ENCODE data around the gene CD27. TPM values are rescaled to one million over a fixed set of nuclear protein-coding genes. Genes with fewer than 3 reads are reported as not detected.
A peak's percentile ranks its signal among the peaks of the same experiment; 100 is the strongest.
"Not testable (repeated sequence)": the region's sequence is repeated elsewhere in the genome, so short reads cannot be mapped to it uniquely, and the experiment has no call there.

Gene CD27
- total RNA-seq, 1 donor, result not detected

- Histone ChIP-seq H2AFZ (ENCODE audit: low read length) (no peak overlapping the region), H3K4me1 (ENCODE audit: insufficient read depth, low read length) (peaks cover 35% of the 10 kb centered on the region), H3K27ac (ENCODE audit: low read depth, low read length) (no peak overlapping the region), H3K9me3 (ENCODE audit: low read depth, low read length) (no peaks in the 10 kb centered on the region), H3K36me3 (ENCODE audit: insufficient read depth, low read length) (no peaks in the 10 kb centered on the region), H3K4me3 (ENCODE audit: insufficient read depth, low read length) (no peak overlapping the region), H3K79me2 (ENCODE audit: insufficient read depth, low read length) (peaks cover 29% of the 10 kb centered on the region), H3K27me3 (ENCODE audit: insufficient read depth, low read length) (no peaks in the 10 kb centered on the region), H4K20me1 (ENCODE audit: insufficient read depth, low read length) (peaks cover 10% of the 10 kb centered on the region), H3K4me2 (ENCODE audit: insufficient read depth, low read length) (no peak overlapping the region)
- DNase-seq (ENCODE audit: insufficient read length, low spot score, missing footprints), result peak; percentile 91
- no peak for TF ChIP-seq CTCF (IDR thresholded peaks at IDR 0.05; ENCODE audit: extremely low read depth, low read depth, low read length)
These were observed 27.2 kb downstream of the CD27 start for GRCh38 chr12:6471989-6472360.

- no peaks in the 10 kb centered on the region for H3K27me3 ChIP-seq (ENCODE audit: insufficient read depth, low read length)
- H3K9me3 ChIP-seq (ENCODE audit: low read depth, low read length), result no peaks in the 10 kb centered on the region
- H3K27ac ChIP-seq (ENCODE audit: low read depth, low read length), result no peak overlapping the region
These were observed 27.7 kb downstream of the CD27 start for GRCh38 chr12:6472491-6472890.

GRCh38 chr12:6475233-6475975, 30.6 kb downstream of the CD27 start:
- H4K20me1 ChIP-seq (ENCODE audit: insufficient read depth, low read length); H3K27me3 ChIP-seq (ENCODE audit: insufficient read depth, low read length); H2AFZ ChIP-seq (ENCODE audit: low read length); DNase-seq (ENCODE audit: insufficient read length, low spot score, missing footprints); H3K27ac ChIP-seq (ENCODE audit: low read depth, low read length); H3K79me2 ChIP-seq (ENCODE audit: insufficient read depth, low read length); H3K4me2 ChIP-seq (ENCODE audit: insufficient read depth, low read length); H3K9me3 ChIP-seq (ENCODE audit: low read depth, low read length); H3K4me3 ChIP-seq (ENCODE audit: insufficient read depth, low read length); H3K36me3 ChIP-seq (ENCODE audit: insufficient read depth, low read length): not testable (repeated sequence)
- H3K4me1 ChIP-seq (ENCODE audit: insufficient read depth, low read length), result peaks cover 13% of the 10 kb centered on the region

More at GRCh38 chr12:6472491-6472890, 27.7 kb downstream of the CD27 start:
- Histone ChIP-seq H3K79me2 (ENCODE audit: insufficient read depth, low read length) (peaks cover 29% of the 10 kb centered on the region), H2AFZ (ENCODE audit: low read length) (no peak overlapping the region), H3K4me1 (ENCODE audit: insufficient read depth, low read length) (peaks cover 35% of the 10 kb centered on the region), H3K4me2 (ENCODE audit: insufficient read depth, low read length) (no peak overlapping the region), H3K4me3 (ENCODE audit: insufficient read depth, low read length) (no peak overlapping the region), H4K20me1 (ENCODE audit: insufficient read depth, low read length) (peaks cover 10% of the 10 kb centered on the region), H3K36me3 (ENCODE audit: insufficient read depth, low read length) (no peaks in the 10 kb centered on the region)
- TF ChIP-seq CTCF (IDR thresholded peaks at IDR 0.05; ENCODE audit: extremely low read depth, low read depth, low read length), result no peak
- no peak for DNase-seq (ENCODE audit: insufficient read length, low spot score, missing footprints)

- TF ChIP-seq CTCF (IDR thresholded peaks at IDR 0.05; ENCODE audit: extremely low read depth, low read depth, low read length), result no peak
- no peaks in the 10 kb centered on the region for H3K9me3 ChIP-seq (ENCODE audit: low read depth, low read length)
- peak overlapping the region; percentile 33 for H3K4me2 ChIP-seq (ENCODE audit: insufficient read depth, low read length)
- peaks cover 5% of the 10 kb centered on the region for H3K27me3 ChIP-seq (ENCODE audit: insufficient read depth, low read length)
- H3K36me3 ChIP-seq (ENCODE audit: insufficient read depth, low read length), result no peaks in the 10 kb centered on the region
- no peak overlapping the region for H3K4me3 ChIP-seq (ENCODE audit: insufficient read depth, low read length)
- H4K20me1 ChIP-seq (ENCODE audit: insufficient read depth, low read length), result no peaks in the 10 kb centered on the region
- no peaks in the 10 kb centered on the region for H3K79me2 ChIP-seq (ENCODE audit: insufficient read depth, low read length)
- H2AFZ ChIP-seq (ENCODE audit: low read length), result no peak overlapping the region
- DNase-seq (ENCODE audit: insufficient read length, low spot score, missing footprints), result peak; percentile 93
- H3K4me1 ChIP-seq (ENCODE audit: insufficient read depth, low read length), result peaks cover 9% of the 10 kb centered on the region
- peak overlapping the region; percentile 49 for H3K27ac ChIP-seq (ENCODE audit: low read depth, low read length)
These were observed 31.7 kb downstream of the CD27 start for GRCh38 chr12:6476489-6476888.

GRCh38 chr12:6477601-6478377, 33.0 kb downstream of the CD27 start:
- H3K4me1 ChIP-seq (ENCODE audit: insufficient read depth, low read length); H2AFZ ChIP-seq (ENCODE audit: low read length): not testable (repeated sequence)

More at GRCh38 chr12:6477601-6478377, 33.0 kb downstream of the CD27 start:
- H4K20me1 ChIP-seq (ENCODE audit: insufficient read depth, low read length); H3K4me2 ChIP-seq (ENCODE audit: insufficient read depth, low read length); DNase-seq (ENCODE audit: insufficient read length, low spot score, missing footprints); H3K27me3 ChIP-seq (ENCODE audit: insufficient read depth, low read length); H3K79me2 ChIP-seq (ENCODE audit: insufficient read depth, low read length); H3K36me3 ChIP-seq (ENCODE audit: insufficient read depth, low read length); H3K9me3 ChIP-seq (ENCODE audit: low read depth, low read length); H3K27ac ChIP-seq (ENCODE audit: low read depth, low read length); H3K4me3 ChIP-seq (ENCODE audit: insufficient read depth, low read length): not testable (repeated sequence)

All from osteoblast (primary cell).